ENCODE results near the gene LUC7L2.
"Not testable (repeated sequence)": the region's sequence is repeated elsewhere in the genome, so short reads cannot be mapped to it uniquely, and the experiment has no call there.

The LUC7L2 gene

GRCh38 chr7:139452958-139453672, 93.4 kb downstream of the LUC7L2 start:
- no peak for DNase-seq

- no peak for DNase-seq
These were observed 94.1 kb downstream of the LUC7L2 start for GRCh38 chr7:139453673-139454321.

DNA sequence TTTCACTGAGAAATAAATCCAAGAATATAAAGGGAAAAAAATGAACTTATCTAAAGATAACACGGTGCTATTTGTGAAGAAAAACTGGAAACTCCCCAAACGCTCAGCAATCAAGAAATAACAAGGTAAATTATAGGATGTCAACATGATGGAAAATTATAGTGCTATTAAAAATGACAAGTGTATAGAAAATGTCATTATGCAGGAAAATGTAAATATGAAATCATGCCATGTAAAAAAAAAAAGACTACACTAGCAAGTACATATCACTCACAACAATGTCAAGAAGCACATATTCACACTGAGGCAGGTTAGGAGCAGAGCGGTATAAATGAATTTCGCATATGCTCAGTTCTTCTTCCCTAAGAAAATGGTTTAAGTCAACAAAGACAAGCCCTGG, 96.1 kb downstream of the LUC7L2 start:
- no peak for DNase-seq

DNA sequence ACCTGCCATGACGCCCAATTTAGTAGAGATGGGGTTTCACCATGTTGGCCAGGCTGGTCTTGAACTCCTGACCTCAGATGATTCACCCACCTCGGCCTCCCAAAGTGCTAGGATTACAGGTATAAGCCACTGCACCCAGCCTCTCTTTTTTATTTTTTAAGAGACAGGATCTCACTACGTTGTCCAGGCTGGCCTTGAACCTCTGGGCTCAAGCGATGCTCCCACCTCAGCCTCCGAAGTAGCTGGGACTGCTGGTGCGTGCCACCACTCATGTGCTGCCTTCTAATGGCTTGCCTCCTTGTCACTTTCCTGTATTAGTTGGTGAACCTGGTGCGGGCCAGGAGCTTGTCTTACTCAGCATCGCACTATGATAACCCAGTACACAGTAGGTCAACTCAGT, 96.8 kb downstream of the LUC7L2 start:
- no peak for DNase-seq

DNA sequence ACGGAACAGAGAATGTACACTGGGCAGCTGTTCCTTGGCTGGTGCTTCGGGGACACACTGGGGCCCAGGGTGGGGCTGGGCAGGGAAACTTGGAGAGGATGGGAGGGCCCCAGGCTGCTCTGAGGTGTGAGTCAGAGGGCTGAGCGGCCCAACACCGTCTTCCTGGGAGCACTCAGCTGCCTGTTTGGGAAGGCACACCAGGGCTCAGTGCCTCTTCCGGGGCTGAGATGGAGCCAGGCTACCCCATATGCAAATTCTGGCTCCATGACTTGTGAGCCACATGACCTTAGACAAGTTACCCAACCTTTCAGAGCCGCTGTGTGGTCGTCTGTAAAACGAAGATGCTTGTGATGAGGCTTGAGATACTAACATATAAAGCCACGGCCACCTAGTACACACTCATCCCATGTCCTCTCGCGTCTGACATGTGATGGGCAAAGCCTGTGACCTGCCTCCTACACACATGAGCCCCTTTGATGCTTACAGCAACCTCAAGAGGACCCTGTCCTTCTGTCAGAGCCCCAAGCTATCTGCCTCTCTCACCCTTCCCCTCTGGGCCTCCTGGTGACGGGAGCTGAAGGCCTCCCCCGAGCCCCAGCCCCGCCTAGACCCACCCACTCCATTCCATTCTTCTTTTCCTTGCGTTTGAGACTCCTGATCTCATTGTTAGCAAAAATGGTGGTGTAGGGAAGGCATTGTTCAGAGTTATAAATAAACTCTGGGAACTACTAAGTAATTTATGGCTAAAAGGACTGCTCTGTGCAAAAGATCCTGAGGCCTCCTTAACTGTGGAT, 97.7 kb downstream of the LUC7L2 start:
- no peak for DNase-seq

GRCh38 chr7:139463421-139463820, 103.7 kb downstream of the LUC7L2 start:
- DNase-seq: not testable (repeated sequence)

GRCh38 chr7:139464511-139464910, 104.8 kb downstream of the LUC7L2 start:
- not testable (repeated sequence) for DNase-seq

- DNase-seq: not testable (repeated sequence)
These were observed 105.4 kb downstream of the LUC7L2 start for GRCh38 chr7:139465072-139465471.

- not testable (repeated sequence) for DNase-seq
These were observed 108.0 kb downstream of the LUC7L2 start for GRCh38 chr7:139467729-139468128.

GRCh38 chr7:139468281-139468680, 108.6 kb downstream of the LUC7L2 start:
- DNase-seq: not testable (repeated sequence)

DNA sequence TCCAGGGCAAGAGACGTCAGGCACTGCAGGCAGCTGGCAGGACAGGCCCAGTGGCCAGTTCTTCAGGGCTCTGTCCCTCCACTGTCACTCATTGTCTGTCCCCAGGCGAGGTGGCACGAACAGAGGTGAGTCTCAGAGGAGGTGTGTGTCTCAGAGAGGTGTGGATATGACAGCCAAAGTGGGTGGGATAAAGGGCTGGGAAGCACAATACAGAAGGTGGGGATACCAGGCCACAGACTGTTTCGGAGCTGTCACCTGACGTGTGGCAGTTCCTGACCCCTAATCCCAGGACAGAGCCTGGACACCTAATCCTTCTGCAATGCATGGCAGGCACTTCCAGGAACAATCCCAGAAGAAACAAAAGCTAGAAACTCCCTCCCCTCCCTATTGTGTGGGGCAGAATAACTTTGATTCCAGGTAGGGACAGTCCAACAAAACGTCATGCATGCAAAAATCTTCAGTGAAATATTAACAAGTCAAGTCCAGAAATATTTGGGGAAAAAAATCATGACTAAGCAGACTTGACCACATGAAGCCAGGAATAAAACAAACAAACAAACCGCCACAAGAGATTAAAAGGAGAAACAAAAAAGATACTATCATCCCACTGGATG, 112.2 kb downstream of the LUC7L2 start:
- no peak for DNase-seq

Data from DMS 273 treated with DMSO at 0.1 percent for 48 hours (cell line).